NB4 (cell line): ENCODE measurements around the gene PIGO.

ENCODE experiments used
- DNase-seq: peaks from one replicate; pipeline ENCODE4 v3.0.0; 2010; ENCODE audit warnings: low read depth
- H3K4me3 ChIP-seq: one replicate; pipeline ENCODE4 v1.5.1; 2011; ENCODE audit warnings: mild to moderate bottlenecking, low read depth, low read length, moderate library complexity
- MAX ChIP-seq: IDR thresholded peaks from 2 replicates; pipeline ENCODE4 v1.6.1; 2011; ENCODE audit warnings: low read depth, low read length
- MYC ChIP-seq: IDR thresholded peaks from 2 replicates; pipeline ENCODE4 v1.6.1; 2011; ENCODE audit warnings: low read depth, low read length
- POLR2A ChIP-seq: IDR thresholded peaks from 2 replicates; pipeline ENCODE4 v1.6.1; 2011; ENCODE audit warnings: mild to moderate bottlenecking; ENCODE audit not compliant: insufficient read length; ENCODE audit errors: extremely low read depth
- TF ChIP-seq, protein P1 (sequence below): IDR thresholded peaks from one replicate; pipeline ENCODE4 v1.5.1; 2012; ENCODE audit warnings: low read depth, low read length

The PIGO gene

GRCh38 chr9:35103660-35104191, 7.3 kb upstream of the PIGO start:
- no peak for DNase-seq
- TF ChIP-seq POLR2A (no peak), MAX (no peak), MYC (no peak)
- TF ChIP-seq, protein P1, sequence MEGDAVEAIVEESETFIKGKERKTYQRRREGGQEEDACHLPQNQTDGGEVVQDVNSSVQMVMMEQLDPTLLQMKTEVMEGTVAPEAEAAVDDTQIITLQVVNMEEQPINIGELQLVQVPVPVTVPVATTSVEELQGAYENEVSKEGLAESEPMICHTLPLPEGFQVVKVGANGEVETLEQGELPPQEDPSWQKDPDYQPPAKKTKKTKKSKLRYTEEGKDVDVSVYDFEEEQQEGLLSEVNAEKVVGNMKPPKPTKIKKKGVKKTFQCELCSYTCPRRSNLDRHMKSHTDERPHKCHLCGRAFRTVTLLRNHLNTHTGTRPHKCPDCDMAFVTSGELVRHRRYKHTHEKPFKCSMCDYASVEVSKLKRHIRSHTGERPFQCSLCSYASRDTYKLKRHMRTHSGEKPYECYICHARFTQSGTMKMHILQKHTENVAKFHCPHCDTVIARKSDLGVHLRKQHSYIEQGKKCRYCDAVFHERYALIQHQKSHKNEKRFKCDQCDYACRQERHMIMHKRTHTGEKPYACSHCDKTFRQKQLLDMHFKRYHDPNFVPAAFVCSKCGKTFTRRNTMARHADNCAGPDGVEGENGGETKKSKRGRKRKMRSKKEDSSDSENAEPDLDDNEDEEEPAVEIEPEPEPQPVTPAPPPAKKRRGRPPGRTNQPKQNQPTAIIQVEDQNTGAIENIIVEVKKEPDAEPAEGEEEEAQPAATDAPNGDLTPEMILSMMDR = no peak
- peak overlapping the region; percentile 95 for H3K4me3 ChIP-seq

DNA sequence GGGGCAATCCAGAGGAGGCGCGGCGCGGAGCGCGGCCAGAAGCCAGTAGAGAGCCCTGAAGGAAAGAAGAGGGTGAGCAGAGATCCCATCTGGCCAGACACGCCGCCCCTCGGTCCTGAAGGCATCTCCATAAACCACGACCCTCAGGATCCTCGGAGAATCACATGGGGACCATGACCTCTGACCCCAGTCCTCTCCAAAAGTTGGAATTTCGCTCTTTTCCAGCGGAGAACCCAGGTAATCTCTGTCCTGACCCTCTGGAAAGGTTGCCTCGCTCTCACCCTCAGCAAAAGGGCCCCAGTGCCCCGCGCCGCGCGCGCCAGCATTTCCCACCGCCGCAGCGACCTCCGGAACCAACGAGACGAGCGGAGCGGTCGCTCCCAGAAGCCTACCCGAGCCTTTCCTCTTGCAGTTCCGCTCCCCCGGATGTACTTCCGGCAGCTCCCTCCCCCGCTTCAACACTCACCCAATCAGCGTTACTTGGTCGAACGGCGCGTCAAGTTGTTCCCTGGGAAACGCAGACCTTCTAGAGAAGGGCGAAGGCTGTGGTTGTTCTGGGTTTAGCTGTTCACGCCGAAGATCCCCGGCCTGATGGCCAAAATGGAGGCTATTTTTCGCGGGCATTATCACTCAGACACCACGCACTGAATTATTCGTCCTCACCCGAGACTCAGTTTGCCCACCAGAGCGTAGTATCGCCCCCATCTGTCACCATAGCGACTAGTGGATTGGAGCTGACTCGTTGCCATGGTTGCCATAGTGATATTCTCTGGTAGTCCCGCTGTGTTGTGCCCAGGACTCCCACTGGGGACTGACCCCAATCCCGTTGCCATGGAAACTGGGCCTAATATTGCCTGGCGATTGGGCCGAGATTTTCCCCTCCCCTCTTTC, 6.6 kb upstream of the PIGO start, which contains the start of gene STOML2:
STOML2 (minus strand) TSS at position 363 of the 891 bp plus-strand sequence; CDS start at position 326, 37 bp downstream.
- peak; percentile 100 for DNase-seq
- peak; percentile 86 for TF ChIP-seq MAX
- TF ChIP-seq, protein P1 = no peak
- peak; percentile 96 for TF ChIP-seq POLR2A
- peak; percentile 97 for TF ChIP-seq MYC
- H3K4me3 ChIP-seq = peak within 1 kb of the TSS; percentile 95

DNA sequence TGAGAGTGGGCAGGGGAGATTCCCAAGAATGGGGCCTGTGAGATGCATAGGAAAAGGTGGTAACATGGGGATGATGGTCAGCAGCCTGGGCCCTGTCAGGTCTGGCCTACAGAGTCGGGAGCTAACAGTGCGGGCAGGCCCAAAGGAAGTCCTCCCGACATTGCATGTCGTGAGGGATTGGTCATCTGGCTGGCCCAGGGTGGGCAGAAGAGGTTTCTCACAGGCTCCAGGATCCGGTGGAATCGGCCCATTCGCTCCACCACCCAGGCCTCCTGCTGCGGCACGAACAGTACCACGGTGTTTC, 6.0 kb upstream of the PIGO start:
- no peak for DNase-seq
- peak overlapping the region; percentile 95 for H3K4me3 ChIP-seq
- TF ChIP-seq MYC (no peak), MAX (no peak), POLR2A (no peak)
- TF ChIP-seq, protein P1 = no peak

GRCh38 chr9:35097573-35097972, 1.2 kb upstream of the PIGO start:
- peak; percentile 23 for DNase-seq
- no peak overlapping the region for H3K4me3 ChIP-seq
- TF ChIP-seq MYC (no peak), MAX (no peak), POLR2A (no peak)
- TF ChIP-seq, protein P1 = no peak

GRCh38 chr9:35091536-35091935, 4.9 kb downstream of the PIGO start:
- DNase-seq = no peak
- H3K4me3 ChIP-seq = no peak overlapping the region
- TF ChIP-seq MAX = no peak
- TF ChIP-seq, protein P1 = no peak
- TF ChIP-seq POLR2A = no peak
- no peak for TF ChIP-seq MYC
